GM21825 (cell line): ENCODE results near the gene CD6.

Experiments
- ATAC-seq: cut with Tn5 transposase; IDR thresholded peaks from one replicate; pipeline ENCODE4 v1.9.1; 2021; ENCODE audit warnings: mild to moderate bottlenecking, moderate library complexity; ENCODE audit not compliant: unreplicated experiment

Gene CD6

GRCh38 chr11:60934790-60935605 is 36.5 kb upstream of the CD6 start:
- ATAC-seq = no peak

DNA sequence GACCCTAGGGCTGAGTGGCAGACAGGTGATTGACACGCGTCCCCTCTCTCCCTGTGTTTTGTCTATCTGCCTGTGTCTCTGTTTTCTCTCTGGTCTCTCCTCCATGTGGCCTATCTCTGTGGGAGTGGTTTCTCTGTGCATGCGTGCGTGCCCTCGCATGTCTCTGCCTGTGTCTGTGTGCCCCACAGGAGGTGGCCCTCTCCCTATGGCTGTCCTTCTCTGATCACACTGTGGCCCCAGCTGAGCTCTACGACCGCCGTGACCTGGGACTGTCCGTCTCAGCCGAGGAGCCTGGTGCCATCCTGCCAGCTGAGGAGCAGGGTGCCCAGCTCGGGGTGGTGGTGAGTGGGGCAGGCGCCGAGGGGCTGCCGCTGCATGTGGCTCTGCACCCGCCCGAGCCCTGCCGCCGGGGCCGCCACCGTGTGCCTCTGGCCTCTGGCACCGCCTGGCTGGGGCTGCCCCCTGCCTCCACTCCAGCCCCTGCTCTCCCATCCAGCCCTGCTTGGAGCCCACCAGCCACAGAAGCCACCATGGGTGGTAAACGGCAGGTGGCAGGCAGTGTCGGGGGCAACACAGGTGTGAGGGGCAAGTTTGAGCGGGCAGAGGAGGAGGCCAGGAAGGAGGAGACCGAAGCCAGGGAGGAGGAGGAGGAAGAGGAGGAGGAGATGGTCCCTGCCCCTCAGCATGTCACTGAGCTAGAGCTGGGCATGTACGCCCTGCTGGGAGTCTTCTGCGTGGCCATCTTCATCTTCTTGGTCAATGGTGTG is 35.6 kb upstream of the CD6 start:
- no peak for ATAC-seq

GRCh38 chr11:60936467-60937143 is 34.9 kb upstream of the CD6 start:
- no peak for ATAC-seq

DNA sequence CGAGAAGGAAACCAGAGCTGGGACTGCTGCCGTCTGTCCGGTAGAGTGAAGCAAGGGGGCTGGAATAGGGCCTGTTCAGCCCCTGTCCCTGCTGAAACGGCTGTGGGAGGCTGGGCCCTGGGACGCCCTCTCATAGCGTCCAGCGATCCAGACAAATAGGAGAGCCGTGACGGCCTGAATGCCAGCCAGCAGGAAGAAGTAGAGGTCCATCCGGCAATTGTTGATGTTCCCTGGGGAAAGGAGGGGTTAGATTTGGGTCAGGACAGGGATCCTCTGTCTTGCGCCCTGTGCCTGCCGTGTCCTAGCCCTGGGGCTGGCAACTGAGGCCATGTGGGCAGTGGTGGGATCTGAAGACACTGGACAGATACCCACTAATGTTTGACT is 34.3 kb upstream of the CD6 start:
- no peak for ATAC-seq

- ATAC-seq = no peak
Observed at GRCh38 chr11:60937811-60938210, 33.7 kb upstream of the CD6 start.

- no peak for ATAC-seq
Observed at GRCh38 chr11:60938500-60938899, 33.0 kb upstream of the CD6 start.

DNA sequence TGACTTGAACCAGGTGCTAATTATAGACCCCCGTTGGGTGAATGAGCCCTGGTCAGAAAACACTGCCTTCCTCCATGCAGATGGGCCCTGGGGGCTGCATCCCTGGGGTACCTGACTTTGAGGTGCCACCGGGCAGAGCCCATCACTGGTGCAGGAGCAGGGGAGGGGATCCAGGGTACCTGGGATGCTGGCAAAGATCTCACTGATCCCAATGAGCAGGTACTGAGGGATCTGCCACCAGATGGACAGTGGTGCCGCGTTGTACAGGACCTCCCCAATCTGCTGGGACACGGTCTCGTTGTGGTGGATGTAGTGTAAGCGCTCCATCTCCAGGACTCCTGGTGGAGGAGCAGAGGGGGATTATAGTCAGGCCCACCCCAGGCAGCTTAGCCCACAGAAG is 32.2 kb upstream of the CD6 start:
- ATAC-seq = no peak

- ATAC-seq = no peak
Observed at GRCh38 chr11:60939855-60940254, 31.6 kb upstream of the CD6 start.

- ATAC-seq = no peak
Observed at GRCh38 chr11:60941371-60942119, 29.9 kb upstream of the CD6 start.

GRCh38 chr11:60942219-60942618 is 29.3 kb upstream of the CD6 start:
- ATAC-seq = no peak

DNA sequence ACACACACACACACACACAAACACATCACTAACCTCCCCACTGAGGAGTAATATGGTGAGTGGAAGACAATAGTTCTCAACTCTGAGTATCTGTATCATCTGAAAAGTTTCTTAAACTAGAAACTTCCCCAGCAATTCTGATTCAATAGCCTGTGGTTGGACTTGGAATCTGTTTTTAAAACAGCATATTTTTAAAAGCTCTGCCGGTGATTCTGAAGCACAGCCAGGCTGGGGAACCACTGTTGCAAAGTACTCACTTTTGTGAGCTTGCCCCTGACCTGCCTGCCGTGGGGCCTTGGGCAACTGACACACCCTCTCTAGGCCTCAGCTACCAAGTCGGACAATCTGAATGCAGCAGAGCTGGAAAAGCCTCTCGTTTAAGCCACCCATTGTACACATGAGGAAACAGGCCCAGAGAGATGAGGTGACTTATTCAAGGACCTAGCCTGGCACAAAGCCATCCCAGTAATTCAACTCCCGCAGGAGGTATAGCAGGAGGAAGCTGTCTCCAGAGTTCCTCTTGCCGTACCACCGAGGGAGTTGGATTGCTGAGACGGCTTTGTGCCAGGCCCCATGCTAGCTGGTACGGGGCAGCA is 28.4 kb upstream of the CD6 start:
- no peak for ATAC-seq

DNA sequence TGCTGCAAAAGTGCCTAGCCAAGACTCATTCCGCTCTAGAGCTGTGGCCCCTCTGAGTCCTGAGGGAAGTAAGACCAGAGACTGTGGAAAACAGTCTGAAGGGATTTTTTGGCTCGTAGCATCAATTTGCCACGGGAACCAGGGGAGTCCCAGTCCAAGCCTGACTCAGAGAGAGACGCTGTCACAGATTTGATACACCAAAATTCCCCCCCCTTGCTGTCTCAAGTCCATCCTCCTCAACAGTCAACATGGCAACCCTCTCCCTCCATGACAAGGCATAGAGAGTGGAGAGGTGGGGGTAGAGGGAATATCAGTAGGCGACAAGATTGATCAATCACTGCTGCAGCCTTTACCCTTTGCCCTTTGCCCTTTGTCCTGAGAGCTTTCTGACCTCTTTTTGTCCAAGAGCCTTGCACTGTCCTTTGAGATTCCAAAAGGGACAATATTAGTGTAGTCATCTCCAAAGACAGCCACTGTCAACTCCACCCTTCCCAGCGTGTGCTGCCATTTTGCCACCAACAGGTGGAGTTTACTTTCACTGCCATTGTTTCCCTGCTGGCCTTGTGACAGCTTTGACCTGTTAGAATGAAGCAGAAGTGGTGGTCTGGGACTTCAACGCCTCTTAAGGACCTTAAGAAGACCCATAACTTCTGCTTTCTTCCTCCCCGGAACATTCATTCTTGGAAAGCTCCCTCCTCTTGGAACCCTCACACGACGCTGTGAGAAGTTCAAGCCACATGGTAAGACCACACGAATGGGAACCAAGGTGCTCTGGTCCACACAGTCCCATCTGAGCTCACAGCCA is 26.8 kb upstream of the CD6 start:
- no peak for ATAC-seq

GRCh38 chr11:60945295-60945667 is 26.2 kb upstream of the CD6 start:
- ATAC-seq = no peak

- ATAC-seq = no peak
Observed at GRCh38 chr11:60946601-60947264, 24.7 kb upstream of the CD6 start.

- ATAC-seq = no peak
Observed at GRCh38 chr11:60947700-60948099, 23.8 kb upstream of the CD6 start.

- ATAC-seq = no peak
Observed at GRCh38 chr11:60948250-60948649, 23.2 kb upstream of the CD6 start.

- no peak for ATAC-seq
Observed at GRCh38 chr11:60950024-60950423, 21.5 kb upstream of the CD6 start.

GRCh38 chr11:60950933-60951605 is 20.4 kb upstream of the CD6 start:
- ATAC-seq = no peak

DNA sequence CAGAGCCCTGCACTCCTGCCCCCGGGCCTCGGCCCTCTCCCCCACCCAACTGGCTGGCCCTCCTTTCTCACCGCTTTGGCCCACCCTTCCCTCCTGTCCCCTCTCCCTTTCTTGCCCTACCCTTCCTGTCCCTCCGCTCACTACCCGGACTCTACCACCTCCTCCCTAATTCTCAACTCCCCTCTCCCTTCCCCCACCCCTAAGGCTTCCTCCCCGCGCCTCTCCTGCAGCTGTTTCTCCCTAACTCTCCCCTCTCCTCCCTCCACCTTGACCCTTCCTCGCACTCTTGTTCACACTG is 19.9 kb upstream of the CD6 start:
- ATAC-seq = no peak
